CD4-positive, CD25-positive, alpha-beta regulatory T cell (primary cell): Measurements from ENCODE around the gene METTL9. TPM values are rescaled to one million over a fixed set of nuclear protein-coding genes. Genes with fewer than 3 reads are reported as not detected.

Experiments
- ATAC-seq, 2 donors: fragments of 150-1000 bp; cut with Tn5 transposase; one replicate each; pipeline ENCODE4 v1.10.0; 2021; ENCODE audit warnings: low read depth in 2 of 2, moderate number of reproducible peaks in 2 of 2, moderate library complexity in 1 of 2
- DNase-seq, 3 donors: peaks; one replicate each; pipeline versions ENCODE4 v3.0.0 to v3.0.0-alpha.2; 2012 to 2022; ENCODE audit warnings: mixed read lengths in 1 of 3
- H3K27ac ChIP-seq: one replicate; pipeline ENCODE4 v1.7.0; 2013; ENCODE audit warnings: mild to moderate bottlenecking, low read length; ENCODE audit not compliant: insufficient read depth, poor library complexity, severe bottlenecking
- H3K27me3 ChIP-seq: one replicate; pipeline ENCODE4 v1.7.0; 2013; ENCODE audit warnings: low read length; ENCODE audit not compliant: control insufficient read depth, insufficient read depth
- H3K36me3 ChIP-seq: one replicate; pipeline ENCODE4 v1.7.0; 2013; ENCODE audit warnings: mild to moderate bottlenecking, low read length, moderate library complexity; ENCODE audit not compliant: control insufficient read depth, insufficient read depth
- H3K4me1 ChIP-seq: 2 replicates; pipeline ENCODE4 v1.7.0; 2013; ENCODE audit warnings: mild to moderate bottlenecking, low read length; ENCODE audit not compliant: insufficient read depth, control insufficient read depth, poor library complexity, severe bottlenecking
- H3K4me3 ChIP-seq: one replicate; pipeline ENCODE4 v1.7.0; 2013; ENCODE audit warnings: low read depth, mild to moderate bottlenecking, low read length, moderate library complexity
- H3K9me3 ChIP-seq, 2 experiments: 1 replicate in 1 of 2; 2 replicates in 1 of 2; pipeline ENCODE4 v1.7.0; 2013; ENCODE audit warnings: low read length in 2 of 2, mild to moderate bottlenecking in 1 of 2, moderate library complexity in 1 of 2; ENCODE audit not compliant: control insufficient read depth in 2 of 2
- H3K27ac Mint-ChIP-seq, 3 donors: one replicate each; pipeline ENCODE4 v1.8.0; 2020 to 2022; ENCODE audit warnings: mild to moderate bottlenecking in 3 of 3, mixed read lengths in 3 of 3, moderate library complexity in 2 of 3
- H3K27me3 Mint-ChIP-seq: one replicate; pipeline ENCODE4 v1.8.0; 2022; ENCODE audit warnings: mild to moderate bottlenecking, mixed read lengths
- H3K36me3 Mint-ChIP-seq: one replicate; pipeline ENCODE4 v1.8.0; 2020; ENCODE audit warnings: mixed read lengths
- H3K4me1 Mint-ChIP-seq, 4 donors: one replicate each; pipeline ENCODE4 v1.8.0; 2020 to 2022; ENCODE audit warnings: mixed read lengths in 4 of 4, mild to moderate bottlenecking in 1 of 4
- H3K4me3 Mint-ChIP-seq, 4 donors: one replicate each; pipeline ENCODE4 v1.8.0; 2020 to 2022; ENCODE audit warnings: mild to moderate bottlenecking in 4 of 4, mixed read lengths in 4 of 4, moderate library complexity in 3 of 4
- H3K9me3 Mint-ChIP-seq, 7 donors: one replicate each; pipeline ENCODE4 v1.8.0; 2020 to 2022; ENCODE audit warnings: mixed read lengths in 7 of 7, mild to moderate bottlenecking in 3 of 7, moderate library complexity in 2 of 7
- polyA plus RNA-seq, 4 donors: library from polyadenylated mRNA; unstranded; fragments of 300-500 nt; fragmentation: Illumina TruSeq; gene quantifications; one replicate each; pipeline ENCODE4 v1.2.3, GENCODE V29; 2021
- total RNA-seq: library from RNA; stranded (reverse); gene quantifications from one replicate; pipeline ENCODE4 v1.2.3, GENCODE V29; 2022

The METTL9 gene
- total and polyA plus RNA-seq, 5 donors from 2014 or later, result 69.9 to 141 (median 116) TPM

GRCh38 chr16:21703589-21704174 lies 104.3 kb downstream of the METTL9 start:
- Mint-ChIP-seq H3K4me3 (no peak overlapping the region), H3K9me3 (peaks cover 0 to 1% (median 0%) of the 10 kb centered on the region in 7 donors), H3K4me1 (peaks cover 0 to 6% (median 2%) of the 10 kb centered on the region in 4 donors), H3K27ac (no peak overlapping the region), H3K36me3 (peaks cover 3% of the 10 kb centered on the region), H3K27me3 (peaks cover 9% of the 10 kb centered on the region)
- Histone ChIP-seq H3K27me3 (no peaks in the 10 kb centered on the region), H3K27ac (no peak overlapping the region), H3K4me1 (no peaks in the 10 kb centered on the region), H3K4me3 (no peak overlapping the region), H3K36me3 (no peaks in the 10 kb centered on the region), H3K9me3 (no peaks in the 10 kb centered on the region)
- DNase-seq (no peak), ATAC-seq (peak in 1 of 2 donors; percentile 25)

GRCh38 chr16:21704266-21704665 lies 104.9 kb downstream of the METTL9 start:
- Histone ChIP-seq H3K4me3 (no peak overlapping the region), H3K27ac (no peak overlapping the region), H3K36me3 (no peaks in the 10 kb centered on the region), H3K4me1 (no peaks in the 10 kb centered on the region), H3K9me3 (no peaks in the 10 kb centered on the region), H3K27me3 (no peaks in the 10 kb centered on the region)
- H3K4me1 Mint-ChIP-seq, result peaks cover 0 to 7% (median 3%) of the 10 kb centered on the region in 4 donors
- peaks cover 10% of the 10 kb centered on the region for H3K27me3 Mint-ChIP-seq
- peaks cover 3% of the 10 kb centered on the region for H3K36me3 Mint-ChIP-seq
- ATAC-seq (no peak), DNase-seq (no peak)
- peaks cover 0 to 1% (median 0%) of the 10 kb centered on the region in 7 donors for H3K9me3 Mint-ChIP-seq
- H3K27ac Mint-ChIP-seq, result peak overlapping the region in 1 of 3 donors; percentile 72
- H3K4me3 Mint-ChIP-seq, result no peak overlapping the region

- Histone ChIP-seq H3K27ac (no peak overlapping the region), H3K9me3 (no peaks in the 10 kb centered on the region), H3K27me3 (no peaks in the 10 kb centered on the region), H3K4me1 (no peaks in the 10 kb centered on the region), H3K4me3 (no peak overlapping the region), H3K36me3 (no peaks in the 10 kb centered on the region)
- H3K36me3 Mint-ChIP-seq, result peaks cover 3% of the 10 kb centered on the region
- ATAC-seq, result no peak
- no peak for DNase-seq
- peak overlapping the region in 1 of 3 donors; percentile 72 for H3K27ac Mint-ChIP-seq
- peaks cover 0 to 7% (median 3%) of the 10 kb centered on the region in 4 donors for H3K4me1 Mint-ChIP-seq
- peaks cover 0 to 1% (median 0%) of the 10 kb centered on the region in 7 donors for H3K9me3 Mint-ChIP-seq
- H3K4me3 Mint-ChIP-seq, result no peak overlapping the region
- peaks cover 10% of the 10 kb centered on the region for H3K27me3 Mint-ChIP-seq
Measured at GRCh38 chr16:21704733-21705132, 105.4 kb downstream of the METTL9 start.

Other genes starting within 250 kb of the METTL9 start
- 0.25 TPM for gene IGSF6, start 53.0 kb downstream of the METTL9 start, total RNA-seq
- gene IGSF6, start 53.0 kb downstream of the METTL9 start, polyA plus RNA-seq, result 1 to 10 TPM in 1 of 4 donors, under 1 TPM in 3; 0.13 to 1.1 (median 0.19) TPM
- gene OTOA, start 64.4 kb downstream of the METTL9 start, total RNA-seq, result not detected
- not detected for gene OTOA, start 64.4 kb downstream of the METTL9 start, polyA plus RNA-seq